Nephron (organoid): ENCODE results near the gene ZFP36L1.

Source experiments
- H3K27ac Mint-ChIP-seq, 3 experiments: 2 replicates each; pipeline ENCODE4 v1.8.0; 2020; ENCODE audit warnings: mixed read lengths in 3 of 3, mild to moderate bottlenecking in 2 of 3, moderate library complexity in 1 of 3
- H3K27me3 Mint-ChIP-seq: 2 replicates; pipeline ENCODE4 v1.8.0; 2021; ENCODE audit warnings: low read depth, mild to moderate bottlenecking, moderate library complexity, mixed read lengths
- H3K36me3 Mint-ChIP-seq: 2 replicates; pipeline ENCODE4 v1.8.0; 2020; ENCODE audit warnings: low read depth, mixed read lengths
- H3K4me1 Mint-ChIP-seq: 2 replicates; pipeline ENCODE4 v1.8.0; 2020; ENCODE audit warnings: mixed read lengths
- H3K4me3 Mint-ChIP-seq, 3 experiments: 2 replicates each; pipeline ENCODE4 v1.8.0; 2020; ENCODE audit warnings: mild to moderate bottlenecking in 3 of 3, mixed read lengths in 3 of 3, moderate library complexity in 2 of 3
- H3K9me3 Mint-ChIP-seq: 2 replicates; pipeline ENCODE4 v1.8.0; 2020; ENCODE audit warnings: mixed read lengths
- TF ChIP-seq, protein P1 (sequence below), 3 experiments: fragments of 200-600 bp; sonication (generic); IDR thresholded peaks; one replicate each; pipeline ENCODE4 v1.5.0; 2021; ENCODE audit warnings: antibody characterized with exemption in 3 of 3; ENCODE audit not compliant: unreplicated experiment in 3 of 3

Gene ZFP36L1

GRCh38 chr14:68798621-68799020 lies 5.8 kb upstream of the ZFP36L1 start:
- H3K4me1 Mint-ChIP-seq, result peaks cover 17% of the 10 kb centered on the region
- no peaks in the 10 kb centered on the region for H3K27me3 Mint-ChIP-seq
- TF ChIP-seq, protein P1, sequence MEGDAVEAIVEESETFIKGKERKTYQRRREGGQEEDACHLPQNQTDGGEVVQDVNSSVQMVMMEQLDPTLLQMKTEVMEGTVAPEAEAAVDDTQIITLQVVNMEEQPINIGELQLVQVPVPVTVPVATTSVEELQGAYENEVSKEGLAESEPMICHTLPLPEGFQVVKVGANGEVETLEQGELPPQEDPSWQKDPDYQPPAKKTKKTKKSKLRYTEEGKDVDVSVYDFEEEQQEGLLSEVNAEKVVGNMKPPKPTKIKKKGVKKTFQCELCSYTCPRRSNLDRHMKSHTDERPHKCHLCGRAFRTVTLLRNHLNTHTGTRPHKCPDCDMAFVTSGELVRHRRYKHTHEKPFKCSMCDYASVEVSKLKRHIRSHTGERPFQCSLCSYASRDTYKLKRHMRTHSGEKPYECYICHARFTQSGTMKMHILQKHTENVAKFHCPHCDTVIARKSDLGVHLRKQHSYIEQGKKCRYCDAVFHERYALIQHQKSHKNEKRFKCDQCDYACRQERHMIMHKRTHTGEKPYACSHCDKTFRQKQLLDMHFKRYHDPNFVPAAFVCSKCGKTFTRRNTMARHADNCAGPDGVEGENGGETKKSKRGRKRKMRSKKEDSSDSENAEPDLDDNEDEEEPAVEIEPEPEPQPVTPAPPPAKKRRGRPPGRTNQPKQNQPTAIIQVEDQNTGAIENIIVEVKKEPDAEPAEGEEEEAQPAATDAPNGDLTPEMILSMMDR (IDR thresholded peaks at IDR 0.05; ENCODE audit: unreplicated experiment in 3 of 3), result no peak
- H3K4me3 Mint-ChIP-seq, result peak overlapping the region; percentile 3 to 42 (median 26)
- peaks cover 32% of the 10 kb centered on the region for H3K9me3 Mint-ChIP-seq
- peaks cover 25% of the 10 kb centered on the region for H3K36me3 Mint-ChIP-seq
- H3K27ac Mint-ChIP-seq, result peak overlapping the region in 1 of 3 experiments; percentile 66

DNA sequence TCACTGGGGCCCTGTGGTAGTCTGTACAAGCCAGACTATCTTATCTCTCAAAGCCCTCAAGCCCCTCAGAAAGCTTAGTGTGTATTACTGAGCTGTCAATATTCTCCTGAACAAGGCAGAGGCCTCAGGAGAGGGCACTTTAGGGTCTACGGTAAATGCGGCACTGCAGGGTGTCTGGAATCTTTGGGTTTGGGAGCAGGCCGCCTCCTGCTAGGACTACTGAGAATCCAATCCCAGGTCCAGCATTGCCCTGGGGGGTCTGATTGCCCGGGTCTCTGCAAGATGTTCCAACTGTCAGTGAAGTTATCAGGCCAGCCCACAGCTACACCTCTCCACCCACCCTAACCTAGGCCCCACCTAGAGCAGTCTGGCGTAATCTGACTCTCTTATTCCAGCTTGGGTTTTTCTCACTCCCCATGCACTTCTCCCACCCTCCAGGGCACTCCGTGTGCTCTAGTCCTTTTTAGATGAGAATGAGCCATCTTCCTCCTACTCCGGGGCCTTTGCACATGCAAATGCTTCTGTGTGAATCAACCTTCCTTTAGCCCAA lies 4.3 kb upstream of the ZFP36L1 start:
- Mint-ChIP-seq H3K9me3 (peaks cover 24% of the 10 kb centered on the region), H3K4me1 (peaks cover 17% of the 10 kb centered on the region), H3K36me3 (peaks cover 27% of the 10 kb centered on the region), H3K27ac (peak overlapping the region; percentile 97 to 100 (median 100)), H3K27me3 (no peaks in the 10 kb centered on the region), H3K4me3 (peak overlapping the region; percentile 99 to 100 (median 99))
- TF ChIP-seq, protein P1 (IDR thresholded peaks at IDR 0.05; ENCODE audit: unreplicated experiment in 3 of 3), result no peak

DNA sequence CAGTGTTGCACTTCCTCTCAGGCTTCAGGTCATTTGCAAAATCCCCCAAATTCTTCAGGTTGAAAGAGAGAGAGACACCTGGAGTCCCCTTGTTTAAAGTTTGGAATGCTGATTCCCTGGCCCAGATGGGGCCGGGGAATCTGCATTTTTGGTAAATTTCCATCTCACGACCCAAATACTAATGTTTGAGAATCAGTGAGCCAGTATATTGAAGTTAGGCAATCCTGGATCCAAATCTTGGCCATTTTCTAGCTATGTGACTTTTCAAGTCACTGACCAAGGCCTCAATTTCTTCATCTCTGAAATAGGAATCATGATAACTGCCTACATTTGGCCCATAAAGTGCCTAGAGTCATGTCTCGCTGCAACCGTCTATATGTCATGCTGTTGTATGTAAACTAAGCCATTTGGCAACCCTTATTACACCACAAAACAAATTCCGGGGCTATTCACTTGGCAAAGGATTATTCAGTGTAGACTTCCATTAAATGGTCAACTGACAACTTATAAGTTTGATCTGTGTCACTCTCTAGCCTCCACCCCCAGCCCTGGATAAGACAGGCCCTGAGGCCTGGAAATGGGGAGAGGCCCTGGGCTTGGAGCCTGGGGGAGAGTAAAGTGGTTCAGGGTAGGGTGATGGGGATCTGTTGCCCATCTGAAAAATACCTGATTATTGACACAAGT lies 3.7 kb upstream of the ZFP36L1 start:
- peaks cover 17% of the 10 kb centered on the region for H3K4me1 Mint-ChIP-seq
- TF ChIP-seq, protein P1 (IDR thresholded peaks at IDR 0.05; ENCODE audit: unreplicated experiment in 3 of 3), result no peak
- peaks cover under 1% of the 10 kb centered on the region for H3K27me3 Mint-ChIP-seq
- peaks cover 26% of the 10 kb centered on the region for H3K36me3 Mint-ChIP-seq
- H3K27ac Mint-ChIP-seq, result peak overlapping the region; percentile 97 to 100 (median 100)
- H3K9me3 Mint-ChIP-seq, result peaks cover 17% of the 10 kb centered on the region
- H3K4me3 Mint-ChIP-seq, result peak overlapping the region; percentile 99 to 100 (median 99)

DNA sequence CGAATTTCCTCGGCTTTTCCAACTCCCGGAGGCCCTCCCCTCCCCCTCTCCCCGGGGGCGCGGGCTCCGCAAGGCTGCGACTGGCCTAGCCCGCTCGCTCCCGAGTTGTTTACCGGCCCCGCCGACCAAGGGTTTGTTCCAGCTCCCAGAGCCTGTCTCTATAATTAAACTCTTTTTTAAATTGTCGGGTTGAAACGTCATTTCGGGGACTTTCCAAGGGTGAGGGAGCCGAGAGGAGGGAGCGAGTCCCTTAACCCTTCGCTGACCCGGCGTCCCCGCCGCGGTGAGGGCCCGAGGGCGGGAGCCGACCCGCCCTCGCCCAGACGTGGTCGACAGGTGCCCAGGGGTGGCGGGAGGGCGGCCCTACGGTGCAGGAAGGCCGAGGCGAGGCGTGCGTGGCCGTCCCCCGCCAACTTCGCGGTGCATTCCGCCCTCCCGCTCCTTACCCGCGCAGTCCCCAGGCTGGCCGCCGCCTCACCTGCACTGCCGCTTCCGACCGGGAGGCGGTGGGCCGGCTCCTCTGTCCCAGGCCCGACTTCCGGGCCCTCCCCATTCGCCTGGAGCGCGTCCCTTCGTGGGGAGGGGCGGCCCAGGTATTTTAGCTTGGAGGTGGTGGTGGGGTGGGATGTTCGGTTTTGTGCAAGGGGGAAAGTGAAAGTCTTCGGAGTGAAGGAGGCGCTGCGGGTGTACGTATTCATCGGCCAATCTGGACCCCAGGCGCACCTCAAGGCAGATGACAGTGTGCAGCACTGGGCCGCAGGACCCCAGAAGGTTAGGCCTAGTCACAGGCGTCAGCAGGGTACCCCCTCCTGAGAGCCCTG lies 2.9 kb upstream of the ZFP36L1 start:
- Mint-ChIP-seq H3K27ac (peak overlapping the region; percentile 97 to 100 (median 100)), H3K36me3 (peaks cover 30% of the 10 kb centered on the region), H3K27me3 (peaks cover 4% of the 10 kb centered on the region), H3K4me3 (peak overlapping the region; percentile 99 to 100 (median 99)), H3K9me3 (peaks cover 13% of the 10 kb centered on the region), H3K4me1 (peaks cover 17% of the 10 kb centered on the region)
- TF ChIP-seq, protein P1 (IDR thresholded peaks at IDR 0.05; ENCODE audit: unreplicated experiment in 3 of 3), result peak; percentile 85 to 90 (median 85)

- TF ChIP-seq, protein P1 (IDR thresholded peaks at IDR 0.05; ENCODE audit: unreplicated experiment in 3 of 3), result no peak
- Mint-ChIP-seq H3K4me1 (peaks cover 17% of the 10 kb centered on the region), H3K27ac (peak overlapping the region; percentile 97 to 100 (median 100)), H3K27me3 (peaks cover 4% of the 10 kb centered on the region), H3K9me3 (peaks cover 8% of the 10 kb centered on the region), H3K4me3 (peak overlapping the region; percentile 99 to 100 (median 99)), H3K36me3 (peaks cover 33% of the 10 kb centered on the region)
These were observed 2.2 kb upstream of the ZFP36L1 start for GRCh38 chr14:68794851-68795596.
